Astrocyte (in vitro differentiated cells and primary cell): ENCODE results near the gene GRAMD4. TPM values are rescaled to one million over a fixed set of nuclear protein-coding genes. Genes with fewer than 3 reads are reported as not detected.

ENCODE experiments used
- DNase-seq: peaks from one replicate; pipeline ENCODE4 v3.0.0-alpha.2; 2010; ENCODE audit warnings: low read depth
- FAIRE-seq: peaks from 2 replicates; lab custom pipeline; 2011; peaks lifted over from hg19 to GRCh38; lab: Jason Lieb, UNC
- H2AFZ ChIP-seq: 2 replicates; pipeline ENCODE4 v1.6.0; 2012; ENCODE audit warnings: low read depth, low read length, inconsistent platforms
- H3K27ac ChIP-seq: 2 replicates; pipeline ENCODE4 v1.5.1; 2011; ENCODE audit warnings: low read depth, low read length, inconsistent platforms
- H3K27me3 ChIP-seq: 2 replicates; pipeline ENCODE4 v1.6.0; 2011; ENCODE audit warnings: low read length, inconsistent platforms; ENCODE audit not compliant: insufficient read depth
- H3K36me3 ChIP-seq: 2 replicates; pipeline ENCODE4 v1.5.1; 2011; ENCODE audit warnings: low read length, inconsistent platforms; ENCODE audit not compliant: insufficient read depth
- H3K4me1 ChIP-seq: 2 replicates; pipeline ENCODE4 v1.5.1; 2011; ENCODE audit warnings: low read length, inconsistent platforms; ENCODE audit not compliant: insufficient read depth
- H3K4me2 ChIP-seq: 2 replicates; pipeline ENCODE4 v1.6.0; 2012; ENCODE audit warnings: low read length, inconsistent platforms
- H3K4me3 ChIP-seq: 2 replicates; pipeline ENCODE4 v1.5.1; 2011; ENCODE audit warnings: low read depth, mild to moderate bottlenecking, low read length, inconsistent platforms; ENCODE audit not compliant: insufficient read depth
- H3K79me2 ChIP-seq: 2 replicates; pipeline ENCODE4 v1.6.0; 2012; ENCODE audit warnings: mild to moderate bottlenecking, low read length, inconsistent platforms; ENCODE audit not compliant: insufficient read depth
- H3K9ac ChIP-seq: 2 replicates; pipeline ENCODE4 v1.6.0; 2012; ENCODE audit warnings: mild to moderate bottlenecking, low read length, inconsistent platforms
- H3K9me3 ChIP-seq: 2 replicates; pipeline ENCODE4 v1.5.1; 2012; ENCODE audit warnings: low read depth, mild to moderate bottlenecking, low read length, inconsistent platforms; ENCODE audit not compliant: insufficient read depth
- H4K20me1 ChIP-seq: 2 replicates; pipeline ENCODE4 v1.6.0; 2012; ENCODE audit warnings: low read length, inconsistent platforms; ENCODE audit not compliant: insufficient read depth
- H3K27ac Mint-ChIP-seq: one replicate; pipeline ENCODE4 v1.8.0; 2021; ENCODE audit warnings: mild to moderate bottlenecking, mixed read lengths; ENCODE audit not compliant: unreplicated experiment
- H3K27me3 Mint-ChIP-seq: one replicate; pipeline ENCODE4 v1.8.0; 2021; ENCODE audit warnings: low read depth, mixed read lengths; ENCODE audit not compliant: unreplicated experiment
- H3K36me3 Mint-ChIP-seq: one replicate; pipeline ENCODE4 v1.8.0; 2021; ENCODE audit warnings: low read depth, mixed read lengths; ENCODE audit not compliant: unreplicated experiment
- H3K4me1 Mint-ChIP-seq: one replicate; pipeline ENCODE4 v1.8.0; 2021; ENCODE audit warnings: low read depth, mixed read lengths; ENCODE audit not compliant: unreplicated experiment
- H3K4me3 Mint-ChIP-seq: one replicate; pipeline ENCODE4 v1.8.0; 2021; ENCODE audit warnings: mild to moderate bottlenecking, moderate library complexity, mixed read lengths; ENCODE audit not compliant: unreplicated experiment
- H3K9me3 Mint-ChIP-seq: one replicate; pipeline ENCODE4 v1.8.0; 2021; ENCODE audit warnings: mild to moderate bottlenecking, mixed read lengths; ENCODE audit not compliant: unreplicated experiment
- EZH2 ChIP-seq: IDR thresholded peaks from 2 replicates; pipeline ENCODE4 v1.6.1; 2012; ENCODE audit warnings: mild to moderate bottlenecking, low read length, inconsistent platforms; ENCODE audit not compliant: insufficient read depth
- total RNA-seq: library from RNA; stranded (reverse); gene quantifications from 2 replicates; pipeline ENCODE4 v1.2.1, GENCODE V29; 2021
- TF ChIP-seq, protein P1 (sequence below): IDR thresholded peaks from 2 replicates; pipeline ENCODE4 v1.5.1; 2011; ENCODE audit warnings: low read depth, mild to moderate bottlenecking, inconsistent platforms, low read length, moderate library complexity; ENCODE audit not compliant: insufficient read depth

Gene GRAMD4
- total RNA-seq, 1 donor from 2014 or later = 17.8 TPM

GRCh38 chr22:46719921-46720320 lies 99.7 kb downstream of the GRAMD4 start:
- Histone ChIP-seq H3K9ac (no peak overlapping the region), H3K79me2 (peaks cover 21% of the 10 kb centered on the region), H3K9me3 (no peaks in the 10 kb centered on the region), H3K36me3 (peaks cover 20% of the 10 kb centered on the region), H4K20me1 (peaks cover 41% of the 10 kb centered on the region), H2AFZ (no peak overlapping the region), H3K27me3 (no peaks in the 10 kb centered on the region), H3K4me1 (no peaks in the 10 kb centered on the region), H3K4me2 (no peak overlapping the region), H3K4me3 (no peak overlapping the region), H3K27ac (no peak overlapping the region)
- FAIRE-seq = no peak
- no peaks in the 10 kb centered on the region for H3K27me3 Mint-ChIP-seq
- no peak for TF ChIP-seq EZH2
- TF ChIP-seq, protein P1, sequence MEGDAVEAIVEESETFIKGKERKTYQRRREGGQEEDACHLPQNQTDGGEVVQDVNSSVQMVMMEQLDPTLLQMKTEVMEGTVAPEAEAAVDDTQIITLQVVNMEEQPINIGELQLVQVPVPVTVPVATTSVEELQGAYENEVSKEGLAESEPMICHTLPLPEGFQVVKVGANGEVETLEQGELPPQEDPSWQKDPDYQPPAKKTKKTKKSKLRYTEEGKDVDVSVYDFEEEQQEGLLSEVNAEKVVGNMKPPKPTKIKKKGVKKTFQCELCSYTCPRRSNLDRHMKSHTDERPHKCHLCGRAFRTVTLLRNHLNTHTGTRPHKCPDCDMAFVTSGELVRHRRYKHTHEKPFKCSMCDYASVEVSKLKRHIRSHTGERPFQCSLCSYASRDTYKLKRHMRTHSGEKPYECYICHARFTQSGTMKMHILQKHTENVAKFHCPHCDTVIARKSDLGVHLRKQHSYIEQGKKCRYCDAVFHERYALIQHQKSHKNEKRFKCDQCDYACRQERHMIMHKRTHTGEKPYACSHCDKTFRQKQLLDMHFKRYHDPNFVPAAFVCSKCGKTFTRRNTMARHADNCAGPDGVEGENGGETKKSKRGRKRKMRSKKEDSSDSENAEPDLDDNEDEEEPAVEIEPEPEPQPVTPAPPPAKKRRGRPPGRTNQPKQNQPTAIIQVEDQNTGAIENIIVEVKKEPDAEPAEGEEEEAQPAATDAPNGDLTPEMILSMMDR = no peak
- H3K36me3 Mint-ChIP-seq = peaks cover 13% of the 10 kb centered on the region
- H3K4me3 Mint-ChIP-seq = no peak overlapping the region
- H3K4me1 Mint-ChIP-seq = peaks cover 5% of the 10 kb centered on the region
- H3K9me3 Mint-ChIP-seq = no peaks in the 10 kb centered on the region
- DNase-seq = no peak
- H3K27ac Mint-ChIP-seq = no peak overlapping the region

- DNase-seq (no peak), FAIRE-seq (no peak)
- Mint-ChIP-seq H3K27ac (no peak overlapping the region), H3K9me3 (no peaks in the 10 kb centered on the region), H3K27me3 (no peaks in the 10 kb centered on the region), H3K36me3 (peaks cover 10% of the 10 kb centered on the region), H3K4me3 (no peak overlapping the region), H3K4me1 (peaks cover 5% of the 10 kb centered on the region)
- Histone ChIP-seq H3K27me3 (no peaks in the 10 kb centered on the region), H4K20me1 (peaks cover 58% of the 10 kb centered on the region), H3K4me2 (no peak overlapping the region), H3K79me2 (peaks cover 38% of the 10 kb centered on the region), H3K4me1 (no peaks in the 10 kb centered on the region), H3K9me3 (no peaks in the 10 kb centered on the region), H2AFZ (no peak overlapping the region), H3K9ac (no peak overlapping the region), H3K36me3 (peaks cover 17% of the 10 kb centered on the region), H3K27ac (no peak overlapping the region), H3K4me3 (no peak overlapping the region)
- TF ChIP-seq EZH2 = no peak
- TF ChIP-seq, protein P1 = no peak
Measured at GRCh38 chr22:46721501-46722085, 101.4 kb downstream of the GRAMD4 start.

DNA sequence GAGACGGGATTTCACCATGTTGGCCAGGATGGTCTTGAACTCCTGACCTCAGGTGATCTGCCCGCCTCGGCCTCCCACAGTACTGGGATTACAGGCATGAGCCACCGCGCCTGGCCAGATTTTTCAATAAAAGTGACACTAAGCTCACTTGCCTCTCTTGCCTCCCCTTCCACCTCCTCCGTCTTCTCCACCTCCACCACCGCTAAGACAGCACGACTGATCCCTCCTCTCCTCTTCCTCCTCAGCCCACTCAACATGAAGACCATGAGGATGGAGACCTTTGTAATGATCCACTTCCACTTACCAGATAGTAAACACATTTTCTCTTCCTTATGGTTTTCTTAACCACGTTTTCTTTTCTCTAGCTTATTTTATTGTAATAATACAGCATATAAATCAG lies 103.7 kb downstream of the GRAMD4 start:
- no peaks in the 10 kb centered on the region for H3K9me3 ChIP-seq
- Mint-ChIP-seq H3K27me3 (no peaks in the 10 kb centered on the region), H3K4me3 (no peak overlapping the region), H3K27ac (no peak overlapping the region), H3K36me3 (peaks cover 10% of the 10 kb centered on the region), H3K9me3 (no peaks in the 10 kb centered on the region), H3K4me1 (peaks cover 5% of the 10 kb centered on the region)
- no peak for TF ChIP-seq EZH2
- TF ChIP-seq, protein P1 = no peak
- DNase-seq (no peak), FAIRE-seq (no peak)
- no peak overlapping the region for H3K27ac ChIP-seq
- no peaks in the 10 kb centered on the region for H3K27me3 ChIP-seq
- no peak overlapping the region for H3K4me3 ChIP-seq
- H3K79me2 ChIP-seq = peaks cover 58% of the 10 kb centered on the region
- H4K20me1 ChIP-seq = peaks cover 72% of the 10 kb centered on the region
- no peak overlapping the region for H3K4me2 ChIP-seq
- no peaks in the 10 kb centered on the region for H3K4me1 ChIP-seq
- H3K9ac ChIP-seq = no peak overlapping the region
- H2AFZ ChIP-seq = no peak overlapping the region
- peaks cover 4% of the 10 kb centered on the region for H3K36me3 ChIP-seq
